K562 (cell line): ENCODE measurements around the gene CMIP. TPM values are rescaled to one million over a fixed set of nuclear protein-coding genes. Genes with fewer than 3 reads are reported as not detected.

ENCODE experiments used
- CBFA2T3 ChIP-seq: fragments of 450-650 bp; IDR thresholded peaks from 2 replicates; pipeline ENCODE4 v1.6.1; 2017
- CEBPG ChIP-seq, 3 experiments: fragments of 200-800 bp in 1 of 3; sonication (Bioruptor generic) in 1 of 3; sonication (generic) in 1 of 3; formaldehyde crosslinking in 1 of 3; IDR thresholded peaks in 2 of 3; conservative IDR thresholded peaks in 1 of 3; 2 replicates each; pipeline versions ENCODE4 v1.6.1 to v1.8.0; 2016 to 2022; ENCODE audit warnings: missing compliant biosample characterization in 2 of 3, missing genetic modification characterization in 2 of 3, mild to moderate bottlenecking in 1 of 3, missing genetic modification reagents in 1 of 3
- ETV6 ChIP-seq, 3 experiments: fragments of 150-350 bp in 1 of 3; sonication (generic) in 1 of 3; formaldehyde crosslinking in 1 of 3; IDR thresholded peaks; 2 replicates each; pipeline versions ENCODE4 v1.6.1 to v1.8.0; 2014 to 2022; ENCODE audit warnings: borderline replicate concordance in 2 of 3, low read depth in 2 of 3, antibody characterized with exemption in 1 of 3, low read length in 1 of 3, mild to moderate bottlenecking in 1 of 3, missing genetic modification reagents in 1 of 3
- HDAC1 ChIP-seq, 2 experiments: fragments of 450-650 bp; IDR thresholded peaks; 2 replicates each; pipeline ENCODE4 v1.6.1; 2016 to 2017; ENCODE audit warnings: inconsistent platforms in 1 of 2, mild to moderate bottlenecking in 1 of 2, moderate library complexity in 1 of 2
- HDAC8 ChIP-seq: fragments of 450-650 bp; IDR thresholded peaks from 2 replicates; pipeline ENCODE4 v1.6.1; 2016; ENCODE audit warnings: mild to moderate bottlenecking, missing genetic modification characterization, moderate library complexity, missing compliant biosample characterization
- NELFE ChIP-seq: IDR thresholded peaks from 2 replicates; pipeline ENCODE4 v1.6.1; 2011; ENCODE audit warnings: mild to moderate bottlenecking; ENCODE audit not compliant: insufficient read depth, insufficient read length
- NFIX ChIP-seq: fragments of 250-450 bp; sonication (Bioruptor Pico); IDR thresholded peaks from 2 replicates; pipeline ENCODE4 v1.4.0; 2020; ENCODE audit warnings: low read depth, mild to moderate bottlenecking, moderate library complexity
- POLR3A ChIP-seq: IDR thresholded peaks from 2 replicates; pipeline ENCODE4 v1.6.1; 2011; ENCODE audit warnings: borderline replicate concordance, mild to moderate bottlenecking, moderate library complexity; ENCODE audit not compliant: insufficient read length, insufficient read depth; ENCODE audit errors: extremely low read depth
- SETDB1 ChIP-seq: IDR thresholded peaks from one replicate; pipeline ENCODE4 v1.6.1; 2012; ENCODE audit warnings: low read length, control low read depth, inconsistent platforms
- SREBF1 ChIP-seq: fragments of 150-350 bp; IDR thresholded peaks from 2 replicates; pipeline ENCODE4 v1.6.1; 2014; ENCODE audit warnings: antibody characterized with exemption, low read depth, low read length, borderline replicate concordance
- SRF ChIP-seq, 2 experiments: fragments of 250-450, 450-650 bp in 1 of 2; sonication (Bioruptor Pico) in 1 of 2; sonication (generic) in 1 of 2; formaldehyde crosslinking; IDR thresholded peaks; 2 replicates each; pipeline versions ENCODE4 v1.5.0 to v1.5.1; 2020 to 2022; ENCODE audit warnings: mild to moderate bottlenecking in 1 of 2, missing genetic modification reagents in 1 of 2
- TAF9B ChIP-seq: fragments of 450-650 bp; IDR thresholded peaks from 2 replicates; pipeline ENCODE4 v1.6.1; 2018; ENCODE audit warnings: mild to moderate bottlenecking; ENCODE audit not compliant: partially characterized antibody
- TARDBP ChIP-seq: fragments of 450-650 bp; IDR thresholded peaks from 2 replicates; pipeline ENCODE4 v1.6.1; 2016
- ZEB2 ChIP-seq: fragments of 450-650 bp; IDR thresholded peaks from 2 replicates; pipeline ENCODE4 v1.6.1; 2016
- ZNF184 ChIP-seq: sonication (generic); formaldehyde crosslinking; IDR thresholded peaks from 2 replicates; pipeline ENCODE4 v1.5.0; 2020; ENCODE audit warnings: missing genetic modification reagents
- polyA plus RNA-seq, 8 experiments: library from polyadenylated mRNA; depleted of rRNA in 4 of 8; stranded (reverse) in 5 of 8; unstranded in 3 of 8; fragments of >200 nt; fragmentation: Nextera tagmentation in 2 of 8; fragmentation: Illumina TruSeq in 1 of 8; extraction: Ambion mirVana in 2 of 8; extraction: Trizol in 1 of 8; gene quantifications; 2 replicates each; pipeline versions ENCODE4 v1.2.1 to v1.2.3, GENCODE V29; 2011 to 2014; ENCODE audit warnings: inconsistent platforms in 1 of 8, missing spikeins in 1 of 8
- total RNA-seq, 7 experiments: library from RNA; depleted of rRNA in 6 of 7; stranded (reverse); fragments of >200 nt in 6 of 7; fragmentation: Illumina TruSeq in 2 of 7; extraction: Trizol in 2 of 7; gene quantifications; 2 replicates each; pipeline versions ENCODE4 v1.2.1 to v1.2.3, GENCODE V29; 2011 to 2021; ENCODE audit warnings: low replicate concordance in 1 of 7
- TF ChIP-seq, protein P1 (sequence below), 2 experiments: fragments of 450-650 bp; IDR thresholded peaks; 2 replicates each; pipeline ENCODE4 v1.6.1; 2018; ENCODE audit warnings: mild to moderate bottlenecking in 2 of 2, low read depth in 1 of 2; ENCODE audit not compliant: partially characterized antibody in 2 of 2
- TF ChIP-seq, protein P2 (sequence below): fragments of 450-650 bp; IDR thresholded peaks from 2 replicates; pipeline ENCODE4 v1.6.1; 2016
- TF ChIP-seq, protein P3 (sequence below): fragments of 250-450 bp; sonication (Bioruptor Pico); IDR thresholded peaks from 2 replicates; pipeline ENCODE4 v1.4.0; 2020; ENCODE audit warnings: mild to moderate bottlenecking, moderate library complexity
- TF ChIP-seq, protein P4 (sequence below): sonication (generic); formaldehyde crosslinking; IDR thresholded peaks from 2 replicates; pipeline ENCODE4 v1.9.0; 2022; ENCODE audit warnings: mild to moderate bottlenecking, missing genetic modification reagents

The CMIP gene
- total and polyA plus RNA-seq, 9 of the 15 experiments (the other 6 are each of a cell fraction or from before 2014, with no cell fraction given): 0.94 to 82.5 (median 10.3) TPM

DNA sequence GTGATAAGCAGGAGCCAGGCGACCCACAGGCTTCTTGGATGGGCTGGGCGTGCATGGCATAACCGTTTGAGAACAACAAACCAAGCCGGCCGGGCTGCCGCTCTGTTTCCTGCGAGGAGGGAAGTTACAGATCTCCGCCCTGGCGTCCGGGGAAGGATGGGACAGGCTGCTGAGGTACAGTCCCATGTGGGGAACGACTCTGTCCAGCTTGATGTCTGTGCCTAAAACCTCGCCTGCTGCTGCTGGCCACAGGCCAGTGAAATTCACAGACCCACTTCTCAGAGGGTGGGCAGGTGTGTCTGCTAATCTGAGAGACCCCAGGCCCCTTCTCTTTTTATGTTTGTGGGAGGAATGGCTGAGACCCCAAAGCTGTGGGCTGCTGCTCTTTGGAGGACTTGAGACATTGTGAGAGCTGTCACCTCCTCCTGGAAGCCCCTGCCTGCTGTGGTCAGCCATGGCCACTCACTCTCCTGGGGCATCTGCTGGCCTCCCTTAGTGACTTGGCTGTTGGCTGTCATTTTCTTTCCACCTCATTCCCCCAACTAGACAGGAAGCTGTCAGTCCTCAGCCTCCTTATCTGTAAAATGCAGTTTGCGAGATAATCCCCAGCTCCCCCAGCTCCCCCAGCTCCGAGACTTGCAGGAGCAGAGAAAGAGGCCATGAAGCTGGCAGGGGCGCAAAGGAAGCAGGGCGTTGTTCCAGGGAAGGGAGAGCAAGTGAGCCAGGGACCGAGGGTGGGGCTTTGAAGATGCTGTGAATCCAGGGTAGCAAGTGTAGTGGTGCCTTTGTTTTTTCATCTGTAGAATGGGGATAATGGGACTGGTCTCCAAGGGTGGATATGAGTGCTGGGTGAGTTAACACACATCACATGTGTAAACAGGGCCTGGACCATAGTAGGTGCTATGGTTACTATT, 51.0 kb downstream of the CMIP start (continued):
- TF ChIP-seq, protein P1, sequence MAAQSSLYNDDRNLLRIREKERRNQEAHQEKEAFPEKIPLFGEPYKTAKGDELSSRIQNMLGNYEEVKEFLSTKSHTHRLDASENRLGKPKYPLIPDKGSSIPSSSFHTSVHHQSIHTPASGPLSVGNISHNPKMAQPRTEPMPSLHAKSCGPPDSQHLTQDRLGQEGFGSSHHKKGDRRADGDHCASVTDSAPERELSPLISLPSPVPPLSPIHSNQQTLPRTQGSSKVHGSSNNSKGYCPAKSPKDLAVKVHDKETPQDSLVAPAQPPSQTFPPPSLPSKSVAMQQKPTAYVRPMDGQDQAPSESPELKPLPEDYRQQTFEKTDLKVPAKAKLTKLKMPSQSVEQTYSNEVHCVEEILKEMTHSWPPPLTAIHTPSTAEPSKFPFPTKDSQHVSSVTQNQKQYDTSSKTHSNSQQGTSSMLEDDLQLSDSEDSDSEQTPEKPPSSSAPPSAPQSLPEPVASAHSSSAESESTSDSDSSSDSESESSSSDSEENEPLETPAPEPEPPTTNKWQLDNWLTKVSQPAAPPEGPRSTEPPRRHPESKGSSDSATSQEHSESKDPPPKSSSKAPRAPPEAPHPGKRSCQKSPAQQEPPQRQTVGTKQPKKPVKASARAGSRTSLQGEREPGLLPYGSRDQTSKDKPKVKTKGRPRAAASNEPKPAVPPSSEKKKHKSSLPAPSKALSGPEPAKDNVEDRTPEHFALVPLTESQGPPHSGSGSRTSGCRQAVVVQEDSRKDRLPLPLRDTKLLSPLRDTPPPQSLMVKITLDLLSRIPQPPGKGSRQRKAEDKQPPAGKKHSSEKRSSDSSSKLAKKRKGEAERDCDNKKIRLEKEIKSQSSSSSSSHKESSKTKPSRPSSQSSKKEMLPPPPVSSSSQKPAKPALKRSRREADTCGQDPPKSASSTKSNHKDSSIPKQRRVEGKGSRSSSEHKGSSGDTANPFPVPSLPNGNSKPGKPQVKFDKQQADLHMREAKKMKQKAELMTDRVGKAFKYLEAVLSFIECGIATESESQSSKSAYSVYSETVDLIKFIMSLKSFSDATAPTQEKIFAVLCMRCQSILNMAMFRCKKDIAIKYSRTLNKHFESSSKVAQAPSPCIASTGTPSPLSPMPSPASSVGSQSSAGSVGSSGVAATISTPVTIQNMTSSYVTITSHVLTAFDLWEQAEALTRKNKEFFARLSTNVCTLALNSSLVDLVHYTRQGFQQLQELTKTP (IDR thresholded peaks at IDR 0.05; ENCODE audit: low read depth in 1 of 2, partially characterized antibody in 2 of 2): peak in 1 of 2 experiments; percentile 88
- TF ChIP-seq, protein P2, sequence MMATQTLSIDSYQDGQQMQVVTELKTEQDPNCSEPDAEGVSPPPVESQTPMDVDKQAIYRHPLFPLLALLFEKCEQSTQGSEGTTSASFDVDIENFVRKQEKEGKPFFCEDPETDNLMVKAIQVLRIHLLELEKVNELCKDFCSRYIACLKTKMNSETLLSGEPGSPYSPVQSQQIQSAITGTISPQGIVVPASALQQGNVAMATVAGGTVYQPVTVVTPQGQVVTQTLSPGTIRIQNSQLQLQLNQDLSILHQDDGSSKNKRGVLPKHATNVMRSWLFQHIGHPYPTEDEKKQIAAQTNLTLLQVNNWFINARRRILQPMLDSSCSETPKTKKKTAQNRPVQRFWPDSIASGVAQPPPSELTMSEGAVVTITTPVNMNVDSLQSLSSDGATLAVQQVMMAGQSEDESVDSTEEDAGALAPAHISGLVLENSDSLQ: peak; percentile 96
- TF ChIP-seq ZEB2 (peak; percentile 91), SETDB1 (no peak), CBFA2T3 (peak; percentile 97), POLR3A (no peak), NFIX (no peak), ETV6 (IDR thresholded peaks at IDR 0.05; ENCODE audit: borderline replicate concordance in 1 of 2, low read depth in 2 of 2, low read length in 1 of 2) (peak; percentile 76 to 94; a peak in 3 of 4 replicates), ETV6 (CRISPR knock-in tag; IDR thresholded peaks at IDR 0.05; ENCODE audit: borderline replicate concordance) (no peak), SREBF1 (no peak), CEBPG (CRISPR knock-in tag; IDR thresholded peaks at IDR 0.05) (peak; percentile 26; the same call in 1 of the 2 replicates), CEBPG (tag; conservative IDR thresholded peaks at IDR 0.05 in 1 of 2, IDR thresholded peaks at IDR 0.05 in 1 of 2) (no peak), HDAC8 (tag) (no peak; the same call in 1 of the 2 replicates), TARDBP (peak; percentile 89; the same call in 1 of the 2 replicates), ZNF184 (CRISPR knock-in tag) (no peak), HDAC1 (IDR thresholded peaks at IDR 0.05) (peak; percentile 93 to 96), NELFE (no peak), TAF9B (peak; percentile 83), SRF (CRISPR knock-in tag; IDR thresholded peaks at IDR 0.05) (no peak; a peak in 1 of 4 replicates)
- TF ChIP-seq, protein P3, sequence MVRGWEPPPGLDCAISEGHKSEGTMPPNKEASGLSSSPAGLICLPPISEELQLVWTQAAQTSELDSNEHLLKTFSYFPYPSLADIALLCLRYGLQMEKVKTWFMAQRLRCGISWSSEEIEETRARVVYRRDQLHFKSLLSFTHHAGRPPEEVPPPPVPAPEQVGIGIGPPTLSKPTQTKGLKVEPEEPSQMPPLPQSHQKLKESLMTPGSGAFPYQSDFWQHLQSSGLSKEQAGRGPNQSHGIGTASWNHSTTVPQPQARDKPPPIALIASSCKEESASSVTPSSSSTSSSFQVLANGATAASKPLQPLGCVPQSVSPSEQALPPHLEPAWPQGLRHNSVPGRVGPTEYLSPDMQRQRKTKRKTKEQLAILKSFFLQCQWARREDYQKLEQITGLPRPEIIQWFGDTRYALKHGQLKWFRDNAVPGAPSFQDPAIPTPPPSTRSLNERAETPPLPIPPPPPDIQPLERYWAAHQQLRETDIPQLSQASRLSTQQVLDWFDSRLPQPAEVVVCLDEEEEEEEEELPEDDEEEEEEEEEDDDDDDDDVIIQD (CRISPR knock-in tag): no peak
- TF ChIP-seq, protein P4, sequence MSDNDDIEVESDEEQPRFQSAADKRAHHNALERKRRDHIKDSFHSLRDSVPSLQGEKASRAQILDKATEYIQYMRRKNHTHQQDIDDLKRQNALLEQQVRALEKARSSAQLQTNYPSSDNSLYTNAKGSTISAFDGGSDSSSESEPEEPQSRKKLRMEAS (CRISPR knock-in tag): peak; percentile 81
